SW 1271 (cell line): ENCODE results near the gene RTBDN.

Source experiments
- DNase-seq, 2 experiments: peaks; one replicate each; lab custom pipeline; 2025; lab: John Stamatoyannopoulos, UW

The RTBDN gene

GRCh38 chr19:12792051-12792852 is 42.1 kb downstream of the RTBDN start:
- DNase-seq = peak in 1 of 2 experiments; percentile 44

- peak; percentile 88 to 89 for DNase-seq
Measured at GRCh38 chr19:12791345-12792050, 42.9 kb downstream of the RTBDN start, which contains the start of gene JUNB. TSS of gene JUNB (plus strand) at chr19:12791486. CDS start at chr19:12791772, 286 bp downstream.

GRCh38 chr19:12790628-12791344 is 43.6 kb downstream of the RTBDN start:
- DNase-seq = no peak

- peak; percentile 91 to 92 for DNase-seq
Measured at GRCh38 chr19:12789904-12790619, 44.3 kb downstream of the RTBDN start.

- no peak for DNase-seq
Measured at GRCh38 chr19:12789098-12789903, 45.1 kb downstream of the RTBDN start.

- peak in 1 of 2 experiments; percentile 58 for DNase-seq
Measured at GRCh38 chr19:12788682-12789097, 45.7 kb downstream of the RTBDN start.

- no peak for DNase-seq
Measured at GRCh38 chr19:12788042-12788681, 46.2 kb downstream of the RTBDN start.

- no peak for DNase-seq
Measured at GRCh38 chr19:12787458-12787857, 46.9 kb downstream of the RTBDN start.

GRCh38 chr19:12786952-12787351 is 47.4 kb downstream of the RTBDN start:
- no peak for DNase-seq

GRCh38 chr19:12786141-12786870 is 48.1 kb downstream of the RTBDN start:
- DNase-seq = no peak

- no peak for DNase-seq
Measured at GRCh38 chr19:12785431-12786031, 48.8 kb downstream of the RTBDN start.

GRCh38 chr19:12784871-12785430 is 49.4 kb downstream of the RTBDN start:
- DNase-seq = no peak

GRCh38 chr19:12784394-12784870 is 49.9 kb downstream of the RTBDN start:
- no peak for DNase-seq

- DNase-seq = no peak
Measured at GRCh38 chr19:12783849-12784393, 50.5 kb downstream of the RTBDN start.

- no peak for DNase-seq
Measured at GRCh38 chr19:12783291-12783848, 51.0 kb downstream of the RTBDN start.

- DNase-seq = peak in 1 of 2 experiments; percentile 74
Measured at GRCh38 chr19:12782424-12783290, 51.7 kb downstream of the RTBDN start.

GRCh38 chr19:12782174-12782423 is 52.3 kb downstream of the RTBDN start:
- no peak for DNase-seq
